ENCODE results near the gene MINAR1.

MINAR1 gene

DNA sequence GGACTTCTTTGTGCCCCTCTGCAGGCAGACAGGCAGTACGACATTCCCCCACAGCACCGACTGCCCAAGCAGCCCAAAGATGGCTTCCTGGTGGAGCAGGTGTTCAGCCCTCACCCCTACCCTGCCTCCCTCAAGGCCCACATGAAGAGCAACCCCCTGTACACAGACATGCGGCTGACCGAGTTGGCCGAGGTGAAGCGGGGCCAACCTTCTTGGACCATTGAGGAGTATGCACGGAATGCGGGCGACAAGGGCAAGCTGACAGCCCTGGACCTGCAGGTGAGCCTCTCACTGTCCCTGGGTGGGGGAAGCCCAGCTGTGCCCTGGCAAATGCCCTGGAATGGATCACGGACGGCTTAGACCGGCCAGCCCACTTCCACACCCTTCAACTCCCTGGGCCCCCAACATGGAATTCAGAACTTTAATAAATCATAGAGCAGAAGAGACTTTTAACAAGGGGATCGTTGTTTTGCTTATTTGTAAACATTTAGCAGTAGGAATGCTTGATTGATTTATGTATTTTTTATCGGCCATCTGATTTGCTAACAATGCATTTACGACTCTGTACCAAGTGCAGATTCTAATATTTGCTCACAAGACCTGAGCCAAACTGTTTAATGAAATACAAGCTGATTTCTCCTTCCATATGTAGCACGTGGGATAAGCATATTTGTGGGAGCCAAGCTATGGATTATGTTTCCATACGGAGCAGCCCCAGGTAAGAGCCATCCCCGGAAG, 31.1 kb downstream of the MINAR1 start:
- in situ Hi-C loops (cut with HindIII; ENCODE audit: low sequenced_read_pairs) = no loop called here

DNA sequence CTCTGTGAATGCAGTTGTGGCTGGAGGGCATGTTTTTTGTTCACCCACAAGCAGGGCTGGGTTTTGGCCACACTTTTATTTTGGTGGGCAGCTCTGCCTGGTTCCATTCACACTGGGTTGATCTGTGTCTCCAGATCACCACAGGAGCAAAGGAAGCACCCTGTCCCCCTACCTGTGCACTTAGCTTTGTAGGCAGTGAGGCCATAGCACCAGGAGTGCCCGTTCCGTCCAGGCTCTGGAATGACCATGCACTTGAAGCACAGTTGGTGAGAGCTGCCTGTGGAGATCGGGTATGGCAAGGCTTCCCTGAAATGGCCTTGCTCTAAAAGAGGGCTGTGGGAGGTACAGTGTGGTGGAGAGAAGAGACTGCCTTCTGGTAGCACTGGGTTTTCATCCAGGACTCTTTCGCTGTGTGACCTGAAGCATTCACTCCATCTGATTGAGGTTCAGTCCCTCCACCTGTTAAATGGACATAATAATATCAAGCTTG, 31.7 kb downstream of the MINAR1 start:
- in situ Hi-C loops (cut with HindIII; ENCODE audit: low sequenced_read_pairs) = no loop called here

- in situ Hi-C loops (cut with HindIII; ENCODE audit: low sequenced_read_pairs) = no loop called here
These were observed 34.4 kb downstream of the MINAR1 start for GRCh38 chr15:79466488-79466887.

DNA sequence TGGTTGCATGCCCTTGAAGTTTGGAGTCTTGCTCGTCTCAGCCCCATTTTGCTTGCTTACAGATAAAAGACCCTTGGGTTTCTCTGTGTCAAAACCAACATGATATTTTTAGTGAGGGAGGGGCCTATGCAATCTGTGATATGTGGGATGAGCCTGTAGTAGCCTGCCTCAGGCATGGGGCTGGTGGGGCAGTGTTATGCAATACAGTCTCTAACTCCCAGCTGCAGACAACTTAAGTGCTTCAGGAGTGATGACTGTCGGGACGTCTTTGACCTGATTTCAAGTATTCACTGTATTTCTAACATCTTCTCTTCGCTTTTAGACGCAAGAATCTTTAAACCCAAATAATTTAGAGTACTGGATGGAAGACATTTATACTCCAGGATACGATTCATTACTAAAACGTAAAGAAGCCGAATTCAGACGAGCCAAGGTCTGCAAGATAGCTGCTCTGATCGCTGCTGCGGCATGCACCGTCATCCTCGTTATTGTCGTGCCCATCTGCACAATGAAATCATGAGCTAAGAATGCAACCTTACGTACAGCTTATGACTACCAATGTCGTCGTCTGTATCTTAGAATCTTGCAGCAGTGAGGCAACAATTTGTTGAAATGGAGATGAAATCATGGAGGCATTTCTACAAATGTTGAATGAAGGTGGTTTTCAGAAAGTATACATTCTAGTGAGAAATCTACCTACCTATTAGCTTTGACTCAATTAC, 35.9 kb downstream of the MINAR1 start:
- in situ Hi-C loops (cut with HindIII; ENCODE audit: low sequenced_read_pairs) = no loop called here

DNA sequence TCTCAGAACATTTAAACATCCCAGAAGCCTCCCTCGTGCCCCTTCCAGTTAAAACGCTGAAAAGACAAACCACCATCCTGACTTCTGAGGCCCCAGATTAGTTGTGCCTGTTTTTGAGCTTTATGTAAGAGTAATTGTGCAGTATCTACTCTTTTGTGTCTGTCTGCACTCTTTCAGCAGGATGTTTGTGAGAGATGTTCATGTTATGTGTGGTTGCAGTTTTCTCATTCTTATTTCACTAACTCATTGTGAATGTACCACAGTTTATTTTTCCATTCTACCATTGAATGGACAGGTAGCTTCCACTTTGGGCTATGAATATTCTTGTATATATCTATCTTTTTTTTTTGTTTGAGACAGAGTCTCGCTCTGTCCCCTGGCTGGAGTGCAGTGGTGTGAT, 40.3 kb downstream of the MINAR1 start:
- in situ Hi-C loops (cut with HindIII; ENCODE audit: low sequenced_read_pairs) = no loop called here

DNA sequence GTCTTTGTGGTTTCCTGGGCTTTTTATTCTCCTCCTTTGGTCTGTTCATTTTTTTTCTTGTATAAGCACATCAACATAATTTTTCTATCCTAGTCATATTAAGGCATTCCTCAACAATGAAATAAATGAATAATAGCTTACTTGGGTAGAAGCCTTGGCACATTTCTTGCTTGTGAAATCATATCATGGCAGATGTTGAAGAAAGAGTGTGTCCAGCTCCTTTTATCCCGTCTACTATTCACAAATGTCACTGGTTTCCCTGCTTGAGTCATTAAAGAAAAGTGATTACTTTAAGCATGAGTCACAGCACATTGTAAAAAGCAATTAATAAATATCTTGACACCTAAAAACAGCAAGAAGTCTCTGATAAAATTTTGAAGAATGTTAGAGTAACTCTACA, 42.1 kb downstream of the MINAR1 start:
- in situ Hi-C loops (cut with HindIII; ENCODE audit: low sequenced_read_pairs) = no loop called here

GRCh38 chr15:79475306-79475705, 43.2 kb downstream of the MINAR1 start:
- in situ Hi-C loops (cut with HindIII; ENCODE audit: low sequenced_read_pairs) = no loop called here

- in situ Hi-C loops (cut with HindIII; ENCODE audit: low sequenced_read_pairs) = no loop called here
These were observed 46.0 kb downstream of the MINAR1 start for GRCh38 chr15:79478108-79478507.

GRCh38 chr15:79479616-79480015, 47.5 kb downstream of the MINAR1 start:
- in situ Hi-C loops (cut with HindIII; ENCODE audit: low sequenced_read_pairs) = no loop called here

DNA sequence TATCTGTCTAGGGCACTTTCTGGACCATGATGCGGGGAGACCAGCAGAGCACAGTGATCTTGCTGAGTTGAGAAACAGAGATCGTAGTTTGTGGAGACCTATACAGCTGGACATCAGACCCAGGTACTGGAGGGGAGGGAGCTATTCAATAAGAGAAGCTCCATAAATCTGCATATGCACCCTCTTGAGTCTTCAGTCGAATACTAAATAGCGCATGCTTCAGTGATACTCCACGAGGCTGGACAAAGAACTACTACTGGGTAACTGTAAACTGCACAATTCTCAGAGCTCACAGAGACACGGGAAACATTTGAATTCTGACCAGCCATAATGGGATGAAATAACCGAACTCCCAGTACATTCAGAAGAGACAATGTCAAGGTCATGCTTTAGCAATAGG, 49.7 kb downstream of the MINAR1 start:
- in situ Hi-C loops (cut with HindIII; ENCODE audit: low sequenced_read_pairs) = no loop called here
